Stimulated activated CD8-positive, alpha-beta memory T cell treated with anti-CD3 and anti-CD28 coated beads, Interleukin-4, amount 100 ng/mL, for 1 hour (primary cell): Measurements from ENCODE around the gene POLR1G.
"Not testable (repeated sequence)": the region's sequence is repeated elsewhere in the genome, so short reads cannot be mapped to it uniquely, and the experiment has no call there.

ENCODE experiments used
- DNase-seq, 2 donors: peaks; one replicate each; pipeline ENCODE4 v3.0.0-alpha.2; 2020; ENCODE audit warnings: low read depth in 2 of 2, low spot score in 1 of 2

Gene POLR1G

DNA sequence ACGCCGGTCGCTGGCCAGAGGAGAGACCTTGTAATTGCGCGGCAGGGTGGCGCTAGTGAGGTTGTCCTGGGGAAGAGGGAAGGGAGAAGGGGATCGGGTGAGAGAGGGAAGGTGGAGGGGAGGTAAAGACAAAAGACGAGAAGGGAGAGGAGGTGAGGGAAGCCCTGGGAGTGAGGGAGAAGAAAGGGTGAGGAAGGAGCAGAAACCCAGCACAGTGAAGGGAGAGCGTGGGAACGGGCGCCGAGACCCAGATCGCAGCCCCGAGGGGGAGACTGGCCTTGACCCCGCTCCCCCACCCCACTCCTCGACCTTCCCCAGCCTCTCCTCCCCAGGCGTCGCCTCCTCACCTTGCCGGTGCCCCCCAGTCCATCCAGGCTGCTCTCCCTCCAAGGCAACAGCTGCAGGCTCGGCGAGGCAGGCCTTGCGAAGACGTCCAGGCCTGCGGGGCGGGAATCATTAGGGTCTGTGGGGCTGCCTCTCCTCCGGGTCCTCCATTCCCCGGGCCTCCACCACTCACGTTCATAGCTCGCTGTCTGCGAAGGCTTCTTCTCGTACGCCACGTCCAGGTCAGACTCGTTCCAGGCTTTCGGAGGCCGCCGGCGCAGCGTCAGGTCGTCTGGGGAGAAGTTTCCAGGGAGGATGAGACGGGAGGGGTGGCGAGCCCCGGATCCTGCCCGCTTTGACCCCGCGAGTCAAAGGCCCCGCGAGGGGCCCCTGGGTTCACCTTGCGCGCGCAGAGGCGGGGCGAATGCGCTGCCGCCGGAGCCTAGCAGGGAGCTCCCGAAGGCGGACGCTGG, 10.4 kb upstream of the POLR1G start:
- no peak for DNase-seq

- DNase-seq, result no peak
These were observed 6.3 kb upstream of the POLR1G start for GRCh38 chr19:45400192-45400591.

- no peak for DNase-seq
These were observed 4.6 kb upstream of the POLR1G start for GRCh38 chr19:45401815-45402214.

DNA sequence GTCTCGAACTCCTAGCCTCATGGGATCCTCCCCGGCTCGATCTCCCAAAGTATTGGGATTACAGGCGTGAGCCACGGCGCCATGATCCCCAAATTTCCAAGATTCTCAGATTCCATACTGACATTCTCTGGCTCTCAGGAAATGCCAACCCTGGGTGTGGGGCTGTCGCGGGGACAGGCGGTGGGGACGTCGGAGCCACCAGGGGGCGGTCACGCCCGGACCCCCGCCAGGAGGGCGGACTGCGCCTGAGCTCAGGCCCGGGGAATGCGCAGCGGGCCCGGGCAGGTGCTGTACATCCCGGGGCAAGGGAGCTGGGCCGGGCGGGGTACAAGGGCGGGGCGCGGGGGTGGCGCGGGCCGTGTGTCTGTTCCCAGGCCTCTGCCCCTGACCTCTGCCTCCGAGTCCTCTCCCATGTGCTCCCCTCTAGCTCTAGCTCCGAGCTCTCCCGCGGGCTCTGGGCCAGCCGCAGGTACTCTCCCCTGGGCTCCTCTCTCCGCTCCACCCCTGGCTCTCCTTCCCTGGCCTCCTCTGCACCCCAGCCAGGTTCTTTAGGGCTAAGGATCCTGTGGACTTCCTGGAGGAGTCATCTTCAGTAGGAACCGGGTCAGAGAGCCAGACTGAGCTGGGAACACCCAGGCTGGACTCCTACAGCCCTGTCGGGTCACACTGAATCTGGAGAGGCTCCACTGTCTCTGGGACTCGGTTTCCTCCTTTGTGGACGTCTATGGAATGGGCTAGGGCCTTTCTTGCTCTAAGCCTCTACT, 4.0 kb upstream of the POLR1G start:
- DNase-seq, result no peak

- no peak for DNase-seq
These were observed 3.2 kb upstream of the POLR1G start for GRCh38 chr19:45403272-45403671.

DNA sequence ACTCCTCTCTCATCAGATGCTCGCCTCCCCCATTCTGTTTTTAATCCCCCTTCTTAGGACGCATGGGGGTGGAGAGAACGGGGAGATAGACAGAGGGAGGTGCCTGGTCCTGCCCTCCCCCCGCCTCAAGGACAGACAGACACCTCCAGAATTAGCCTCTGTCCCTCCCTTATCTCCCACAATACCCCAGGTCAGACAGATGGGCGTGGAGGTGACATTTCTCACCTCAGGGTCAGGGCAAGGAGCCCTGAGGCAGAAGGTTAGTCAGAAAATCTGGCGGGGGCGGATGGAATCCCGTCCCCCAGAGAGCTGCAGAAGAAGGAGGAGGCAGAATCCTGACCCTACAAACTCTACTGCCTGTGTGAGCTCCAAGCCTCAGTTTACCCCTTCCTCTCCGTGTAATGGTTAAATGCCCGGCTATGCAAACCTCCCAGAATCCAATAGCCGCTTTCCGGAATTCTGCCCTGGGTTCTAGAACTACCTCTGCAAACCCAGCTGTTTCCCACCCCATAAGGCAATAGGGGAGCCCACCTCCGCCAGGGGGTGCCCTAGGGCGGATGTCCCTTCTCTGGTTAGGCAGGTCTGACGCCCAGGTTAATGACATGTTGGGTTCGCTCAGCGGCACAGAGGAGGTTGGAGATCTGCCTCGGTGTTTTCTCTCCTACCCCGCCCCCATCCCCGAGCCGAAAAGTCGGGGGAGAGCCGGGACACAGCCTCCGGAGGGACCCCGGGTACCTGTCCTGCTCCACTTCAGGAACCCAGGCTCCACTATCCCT, 2.5 kb upstream of the POLR1G start:
- DNase-seq, result no peak

- no peak for DNase-seq
These were observed 1.6 kb upstream of the POLR1G start, which contains the start of gene PPP1R13L for GRCh38 chr19:45404557-45405434. PPP1R13L (minus strand) TSS chr19:45405069; CDS start chr19:45398318, 6,751 bp downstream.

- peak; percentile 53 to 69 for DNase-seq
These were observed 814 bp upstream of the POLR1G start for GRCh38 chr19:45405435-45406225.

GRCh38 chr19:45407091-45407375, 589 bp downstream of the POLR1G start:
- no peak for DNase-seq

DNA sequence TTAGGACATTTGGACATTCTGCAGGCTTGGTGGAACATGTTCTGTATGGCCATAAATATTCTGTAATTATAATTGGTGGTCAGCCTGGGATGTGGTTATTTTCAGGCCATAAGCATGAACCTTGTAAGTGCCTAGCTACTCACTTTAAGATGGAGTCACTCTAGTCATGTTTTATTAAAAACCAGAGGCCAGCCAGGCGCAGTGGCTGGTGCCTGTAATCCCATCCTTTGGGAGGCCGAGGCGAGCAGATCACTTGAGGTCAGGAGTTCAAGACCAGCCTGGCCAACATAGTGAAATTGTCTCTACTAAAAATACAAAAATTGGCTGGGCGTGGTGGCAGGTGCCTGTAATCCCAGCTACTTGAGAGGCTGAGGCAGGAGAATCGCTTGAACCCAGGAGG, 1.1 kb downstream of the POLR1G start:
- DNase-seq, result not testable (repeated sequence)

- DNase-seq, result no peak
These were observed 1.7 kb downstream of the POLR1G start for GRCh38 chr19:45408121-45408520.

DNA sequence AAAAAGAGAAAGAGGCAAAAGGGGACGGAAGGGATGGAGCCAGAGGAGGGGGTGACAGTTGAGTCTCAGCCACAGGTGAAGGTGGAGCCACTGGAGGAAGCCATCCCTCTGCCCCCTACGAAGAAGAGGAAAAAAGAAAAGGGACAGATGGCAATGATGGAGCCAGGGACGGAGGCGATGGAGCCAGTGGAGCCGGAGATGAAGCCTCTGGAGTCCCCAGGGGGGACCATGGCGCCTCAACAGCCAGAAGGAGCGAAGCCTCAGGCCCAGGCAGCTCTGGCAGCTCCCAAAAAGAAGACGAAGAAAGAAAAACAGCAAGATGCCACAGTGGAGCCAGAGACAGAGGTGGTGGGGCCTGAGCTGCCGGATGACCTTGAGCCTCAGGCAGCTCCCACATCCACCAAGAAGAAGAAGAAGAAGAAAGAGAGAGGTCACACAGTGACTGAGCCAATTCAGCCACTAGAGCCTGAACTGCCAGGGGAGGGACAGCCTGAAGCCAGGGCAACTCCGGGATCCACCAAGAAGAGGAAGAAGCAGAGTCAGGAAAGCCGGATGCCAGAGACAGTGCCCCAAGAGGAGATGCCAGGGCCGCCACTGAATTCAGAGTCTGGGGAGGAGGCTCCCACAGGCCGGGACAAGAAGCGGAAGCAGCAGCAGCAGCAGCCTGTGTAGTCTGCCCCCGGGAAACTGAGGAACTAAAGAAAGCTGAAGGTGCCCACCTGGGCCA, 2.5 kb downstream of the POLR1G start:
- DNase-seq, result no peak

DNA sequence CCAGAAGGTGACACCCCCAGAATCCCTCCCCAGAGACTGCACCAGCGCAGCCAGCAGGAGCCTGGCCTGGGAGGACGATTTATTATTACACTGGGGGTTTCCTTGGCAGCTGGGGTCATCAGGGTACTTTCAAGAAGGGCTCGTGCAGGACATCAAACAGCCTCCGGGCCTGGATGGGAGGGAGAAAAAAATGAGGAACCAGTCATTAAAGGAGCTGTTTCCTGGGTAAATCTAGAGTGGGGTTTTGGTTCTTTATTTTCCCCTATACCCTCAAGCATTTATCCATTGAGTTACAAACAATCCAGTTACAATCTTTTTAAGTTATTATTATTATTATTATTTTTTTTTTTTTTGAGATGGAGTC, 3.1 kb downstream of the POLR1G start:
- DNase-seq, result no peak

- not testable (repeated sequence) for DNase-seq
These were observed 3.9 kb downstream of the POLR1G start for GRCh38 chr19:45410330-45410729.

GRCh38 chr19:45413497-45413896, 7.1 kb downstream of the POLR1G start:
- DNase-seq, result no peak

GRCh38 chr19:45414468-45414867, 8.0 kb downstream of the POLR1G start:
- no peak for DNase-seq

DNA sequence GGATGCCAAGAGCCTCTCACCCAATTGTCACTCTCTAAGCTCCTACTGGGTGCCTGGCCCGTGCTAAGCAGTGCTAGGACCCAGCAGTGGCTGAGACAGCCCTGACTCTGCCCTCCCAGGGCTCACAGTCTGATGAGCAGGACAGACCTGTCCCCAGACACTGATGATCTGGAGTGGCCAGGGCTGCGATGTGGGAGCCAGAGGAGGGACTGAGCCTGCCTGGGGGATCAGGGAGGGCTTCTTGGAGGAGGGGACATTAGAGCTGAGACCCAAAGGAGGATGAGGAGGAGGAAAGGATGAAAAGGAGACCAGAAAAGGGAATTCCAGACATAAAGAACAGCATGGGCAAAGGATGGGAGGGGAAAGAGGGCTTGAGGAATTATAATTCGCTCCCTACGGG, 10.7 kb downstream of the POLR1G start:
- DNase-seq, result no peak

- DNase-seq, result no peak
These were observed 12.4 kb downstream of the POLR1G start for GRCh38 chr19:45418802-45419201.

GRCh38 chr19:45419396-45419795, 13.0 kb downstream of the POLR1G start:
- DNase-seq, result no peak
